Activated CD4-positive, alpha-beta memory T cell treated with anti-CD3 and anti-CD28 coated beads for 36 hours (primary cell): ENCODE measurements around the gene KAZN. TPM values are rescaled to one million over a fixed set of nuclear protein-coding genes. Genes with fewer than 3 reads are reported as not detected.

Experiments
- CTCF ChIA-PET: fragments of 350-600 bp; sonication (Branson Sonifier 250); formaldehyde crosslinking; loops from one replicate; lab custom pipeline; 2021; ENCODE audit warnings: antibody characterized with exemption, inconsistent platforms; lab: Charles Lee
- POLR2A ChIA-PET: fragments of 350-600 bp; sonication (Branson Sonifier 250); formaldehyde crosslinking; loops from one replicate; lab custom pipeline; 2021; ENCODE audit warnings: antibody characterized with exemption; lab: Charles Lee
- DNase-seq: peaks from one replicate; pipeline ENCODE4 v3.0.0-alpha.2; 2020
- H3K27ac Mint-ChIP-seq: one replicate; pipeline ENCODE4 v1.8.0; 2021; ENCODE audit warnings: mixed read lengths
- H3K27me3 Mint-ChIP-seq: one replicate; pipeline ENCODE4 v1.8.0; 2021; ENCODE audit warnings: mixed read lengths
- H3K36me3 Mint-ChIP-seq: one replicate; pipeline ENCODE4 v1.8.0; 2021; ENCODE audit warnings: mixed read lengths
- H3K4me1 Mint-ChIP-seq: one replicate; pipeline ENCODE4 v1.8.0; 2021; ENCODE audit warnings: low read depth, mixed read lengths
- H3K4me3 Mint-ChIP-seq: one replicate; pipeline ENCODE4 v1.8.0; 2021; ENCODE audit warnings: mild to moderate bottlenecking, mixed read lengths
- H3K9me3 Mint-ChIP-seq: one replicate; pipeline ENCODE4 v1.8.0; 2021; ENCODE audit warnings: mixed read lengths
- intact Hi-C: fragments of 100-400 bp; cut with micrococcal nuclease; formaldehyde crosslinking; loops from one replicate; pipeline ENCODE4 v1.15.1; 2023
- total RNA-seq, 2 experiments: library from RNA; stranded (reverse); gene quantifications; one replicate each; pipeline ENCODE4 v1.2.3, GENCODE V29; 2021

Gene KAZN
- total RNA-seq, 2 experiments from 2014 or later: 0.31 to 0.33 TPM

DNA sequence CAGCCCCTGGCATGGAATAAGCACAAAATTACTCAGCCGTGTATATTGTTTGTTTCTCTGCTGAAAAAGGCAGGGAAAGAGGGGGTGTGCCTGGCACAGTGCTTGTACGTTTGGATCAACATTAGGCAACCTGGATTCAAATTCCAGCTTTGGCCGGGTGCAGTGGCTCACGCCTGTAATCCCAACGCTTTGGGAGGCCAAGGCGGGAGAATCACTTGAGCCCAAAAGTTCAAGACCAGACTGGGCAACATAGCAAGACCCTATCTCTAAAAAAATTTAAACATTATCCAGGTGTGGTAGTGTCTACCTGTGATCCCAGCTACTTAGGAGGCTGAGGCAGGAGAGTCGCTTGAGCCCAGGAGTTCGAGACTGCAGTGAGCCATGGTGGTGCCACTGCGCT lies 402.2 kb downstream of the KAZN start:
- no peaks in the 10 kb centered on the region for H3K4me1 Mint-ChIP-seq
- H3K36me3 Mint-ChIP-seq: no peaks in the 10 kb centered on the region
- ChIA-PET POLR2A (no interaction called here), CTCF (no interaction called here)
- H3K9me3 Mint-ChIP-seq: no peaks in the 10 kb centered on the region
- no peaks in the 10 kb centered on the region for H3K27me3 Mint-ChIP-seq
- no peak for DNase-seq
- no peak overlapping the region for H3K27ac Mint-ChIP-seq
- intact Hi-C loops: no loop called here
- H3K4me3 Mint-ChIP-seq: no peak overlapping the region

DNA sequence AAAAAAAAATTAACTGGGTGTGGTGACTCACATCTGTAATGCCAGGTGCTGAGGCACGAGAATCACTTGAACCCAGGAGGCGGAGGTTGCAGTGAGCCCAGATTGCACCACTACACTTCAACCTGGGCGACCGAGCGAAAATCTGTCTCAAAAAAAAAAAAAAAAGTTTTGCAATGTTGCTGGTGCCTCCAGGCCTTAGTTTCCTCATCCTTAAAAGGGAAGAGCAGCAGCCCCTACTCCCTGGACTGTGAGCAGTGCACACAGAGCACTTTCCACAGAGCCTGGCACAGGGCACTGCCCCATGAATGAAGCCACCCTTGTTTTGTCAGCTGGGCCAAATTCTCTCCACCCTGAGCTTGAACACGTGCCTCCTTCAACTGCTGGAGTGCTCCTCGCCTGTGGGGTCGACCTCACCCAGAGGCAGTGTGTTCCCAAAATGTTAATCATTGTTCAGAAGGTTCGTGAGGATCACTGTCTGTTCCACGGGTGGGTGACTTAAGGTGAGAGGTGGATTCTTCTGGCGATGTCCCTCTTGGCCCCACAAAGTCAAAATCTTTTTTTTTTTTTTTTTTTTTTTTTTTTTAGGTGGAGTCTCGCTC lies 402.9 kb downstream of the KAZN start:
- H3K9me3 Mint-ChIP-seq: no peaks in the 10 kb centered on the region
- H3K27ac Mint-ChIP-seq: no peak overlapping the region
- no peaks in the 10 kb centered on the region for H3K36me3 Mint-ChIP-seq
- H3K4me1 Mint-ChIP-seq: no peaks in the 10 kb centered on the region
- ChIA-PET CTCF (no interaction called here), POLR2A (no interaction called here)
- no peak overlapping the region for H3K4me3 Mint-ChIP-seq
- intact Hi-C loops: no loop called here
- no peak for DNase-seq
- H3K27me3 Mint-ChIP-seq: no peaks in the 10 kb centered on the region

DNA sequence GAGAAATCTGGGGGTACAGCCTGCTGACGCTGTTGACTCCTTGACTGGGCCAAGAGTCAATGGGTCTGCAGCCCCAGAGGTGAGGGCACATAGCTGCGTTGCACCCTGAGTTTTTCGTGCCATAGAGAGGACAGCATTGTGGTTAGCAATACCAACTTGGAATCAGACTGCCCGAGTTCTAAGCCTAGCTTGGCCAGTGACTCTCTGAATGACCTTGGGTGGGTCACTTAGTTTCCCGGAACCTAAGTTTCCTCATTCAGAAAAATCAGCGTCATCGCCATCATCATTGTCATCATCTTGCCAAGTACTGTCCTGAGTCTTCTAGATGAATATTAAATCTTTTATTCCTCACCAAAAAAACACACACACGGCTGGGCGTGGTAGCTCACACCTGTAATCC lies 403.8 kb downstream of the KAZN start:
- no peaks in the 10 kb centered on the region for H3K4me1 Mint-ChIP-seq
- no peak overlapping the region for H3K4me3 Mint-ChIP-seq
- H3K9me3 Mint-ChIP-seq: no peaks in the 10 kb centered on the region
- ChIA-PET POLR2A (no interaction called here), CTCF (interaction anchor here (0.7 kb wide), 1 partner anchor 127 kb away, joined by 3 read pairs; no protein-coding TSS in a partner anchor)
- intact Hi-C loops: no loop called here
- DNase-seq: no peak
- no peaks in the 10 kb centered on the region for H3K27me3 Mint-ChIP-seq
- H3K27ac Mint-ChIP-seq: no peak overlapping the region
- no peaks in the 10 kb centered on the region for H3K36me3 Mint-ChIP-seq

DNA sequence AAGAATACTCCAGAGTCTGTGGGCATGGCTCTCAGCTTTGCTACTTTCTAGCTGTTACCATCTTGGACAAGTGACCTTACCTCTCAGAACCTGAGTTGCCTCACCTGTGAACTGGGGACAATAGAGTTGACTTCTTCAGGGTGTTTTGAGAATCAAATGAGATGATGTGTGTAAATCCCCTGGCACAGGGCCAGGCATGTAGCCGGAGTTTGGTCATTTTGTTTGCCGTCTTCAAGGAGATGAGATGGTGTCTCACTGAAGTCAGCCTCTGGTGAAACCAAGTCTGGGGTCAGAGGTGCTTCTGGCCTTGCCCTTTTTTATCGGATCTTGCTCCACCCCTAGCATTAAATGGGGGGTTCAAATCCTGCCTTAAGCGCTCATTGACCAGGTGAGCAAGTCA lies 405.9 kb downstream of the KAZN start:
- H3K4me3 Mint-ChIP-seq: no peak overlapping the region
- intact Hi-C loops: no loop called here
- CTCF ChIA-PET: no interaction called here
- POLR2A ChIA-PET: no interaction called here
- no peaks in the 10 kb centered on the region for H3K36me3 Mint-ChIP-seq
- no peaks in the 10 kb centered on the region for H3K27me3 Mint-ChIP-seq
- no peak overlapping the region for H3K27ac Mint-ChIP-seq
- H3K4me1 Mint-ChIP-seq: no peaks in the 10 kb centered on the region
- H3K9me3 Mint-ChIP-seq: no peaks in the 10 kb centered on the region
- DNase-seq: no peak

DNA sequence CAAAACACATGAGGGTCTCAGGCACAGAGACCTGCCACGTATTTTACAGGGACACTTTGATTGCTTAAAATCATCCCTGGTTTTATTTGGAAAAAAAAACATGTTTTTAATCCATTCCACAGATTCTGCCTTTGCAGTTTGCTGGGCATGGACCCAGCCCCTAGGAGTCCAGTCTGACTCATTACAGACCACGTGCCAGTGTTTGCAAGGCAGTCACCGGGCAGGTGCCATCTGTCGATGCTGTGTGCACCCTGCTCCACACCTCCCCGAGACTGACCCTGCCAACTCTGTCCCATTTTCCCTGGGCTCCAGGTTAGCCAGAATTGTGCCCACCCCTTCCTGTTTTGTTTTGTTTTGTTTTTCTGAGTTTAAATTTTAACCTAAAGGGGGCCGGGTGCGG lies 406.6 kb downstream of the KAZN start:
- CTCF ChIA-PET: no interaction called here
- POLR2A ChIA-PET: no interaction called here
- H3K4me3 Mint-ChIP-seq: no peak overlapping the region
- no peaks in the 10 kb centered on the region for H3K27me3 Mint-ChIP-seq
- DNase-seq: no peak
- H3K27ac Mint-ChIP-seq: no peak overlapping the region
- H3K9me3 Mint-ChIP-seq: no peaks in the 10 kb centered on the region
- no peaks in the 10 kb centered on the region for H3K4me1 Mint-ChIP-seq
- no peaks in the 10 kb centered on the region for H3K36me3 Mint-ChIP-seq
- intact Hi-C loops: no loop called here

DNA sequence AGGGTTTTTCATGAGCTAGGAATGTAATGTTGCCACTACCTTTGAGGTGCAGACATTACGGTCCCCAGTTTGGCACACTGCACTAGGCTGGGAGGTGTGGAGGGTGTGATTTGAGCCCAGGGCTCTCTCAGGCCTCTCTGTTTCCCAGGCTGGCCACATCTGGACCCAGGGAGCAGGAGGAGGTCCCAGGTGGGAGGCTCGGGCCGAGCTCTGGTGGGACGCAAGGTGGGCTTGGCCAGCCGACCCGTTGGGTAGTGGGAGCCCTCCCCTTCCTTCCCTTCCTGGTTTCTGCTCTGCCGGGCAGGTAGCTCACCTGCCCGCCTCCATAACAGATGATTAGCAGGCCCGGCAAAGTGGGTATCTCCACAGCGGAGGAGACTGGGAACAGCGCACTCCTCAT lies 408.9 kb downstream of the KAZN start:
- intact Hi-C loops: no loop called here
- ChIA-PET POLR2A (no interaction called here), CTCF (no interaction called here)
- no peaks in the 10 kb centered on the region for H3K27me3 Mint-ChIP-seq
- DNase-seq: no peak
- no peak overlapping the region for H3K27ac Mint-ChIP-seq
- H3K4me1 Mint-ChIP-seq: no peaks in the 10 kb centered on the region
- no peaks in the 10 kb centered on the region for H3K36me3 Mint-ChIP-seq
- H3K4me3 Mint-ChIP-seq: no peak overlapping the region
- no peaks in the 10 kb centered on the region for H3K9me3 Mint-ChIP-seq

DNA sequence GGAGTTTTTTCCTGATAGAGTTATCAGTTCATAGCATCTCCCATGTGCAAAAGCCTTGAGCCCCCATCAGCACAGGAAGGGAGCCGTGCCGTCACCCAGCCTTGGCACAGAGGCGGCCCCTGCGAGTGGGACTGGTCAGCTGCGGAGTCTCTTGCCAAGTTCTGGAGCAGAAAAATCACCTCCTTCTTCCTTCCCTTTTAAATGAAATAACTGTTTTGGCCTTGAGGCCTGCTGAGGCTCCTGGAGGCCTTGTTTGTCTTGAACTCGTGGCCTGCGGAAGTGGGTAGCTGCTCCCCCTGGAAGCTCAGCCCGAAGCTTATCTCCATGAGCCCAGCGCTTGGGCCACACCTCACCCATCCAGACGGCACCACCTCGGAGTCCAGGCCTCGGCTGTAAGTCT lies 409.4 kb downstream of the KAZN start:
- DNase-seq: no peak
- H3K36me3 Mint-ChIP-seq: no peaks in the 10 kb centered on the region
- H3K4me3 Mint-ChIP-seq: no peak overlapping the region
- H3K9me3 Mint-ChIP-seq: no peaks in the 10 kb centered on the region
- intact Hi-C loops: no loop called here
- H3K27ac Mint-ChIP-seq: no peak overlapping the region
- ChIA-PET CTCF (no interaction called here), POLR2A (no interaction called here)
- H3K27me3 Mint-ChIP-seq: no peaks in the 10 kb centered on the region
- H3K4me1 Mint-ChIP-seq: no peaks in the 10 kb centered on the region

DNA sequence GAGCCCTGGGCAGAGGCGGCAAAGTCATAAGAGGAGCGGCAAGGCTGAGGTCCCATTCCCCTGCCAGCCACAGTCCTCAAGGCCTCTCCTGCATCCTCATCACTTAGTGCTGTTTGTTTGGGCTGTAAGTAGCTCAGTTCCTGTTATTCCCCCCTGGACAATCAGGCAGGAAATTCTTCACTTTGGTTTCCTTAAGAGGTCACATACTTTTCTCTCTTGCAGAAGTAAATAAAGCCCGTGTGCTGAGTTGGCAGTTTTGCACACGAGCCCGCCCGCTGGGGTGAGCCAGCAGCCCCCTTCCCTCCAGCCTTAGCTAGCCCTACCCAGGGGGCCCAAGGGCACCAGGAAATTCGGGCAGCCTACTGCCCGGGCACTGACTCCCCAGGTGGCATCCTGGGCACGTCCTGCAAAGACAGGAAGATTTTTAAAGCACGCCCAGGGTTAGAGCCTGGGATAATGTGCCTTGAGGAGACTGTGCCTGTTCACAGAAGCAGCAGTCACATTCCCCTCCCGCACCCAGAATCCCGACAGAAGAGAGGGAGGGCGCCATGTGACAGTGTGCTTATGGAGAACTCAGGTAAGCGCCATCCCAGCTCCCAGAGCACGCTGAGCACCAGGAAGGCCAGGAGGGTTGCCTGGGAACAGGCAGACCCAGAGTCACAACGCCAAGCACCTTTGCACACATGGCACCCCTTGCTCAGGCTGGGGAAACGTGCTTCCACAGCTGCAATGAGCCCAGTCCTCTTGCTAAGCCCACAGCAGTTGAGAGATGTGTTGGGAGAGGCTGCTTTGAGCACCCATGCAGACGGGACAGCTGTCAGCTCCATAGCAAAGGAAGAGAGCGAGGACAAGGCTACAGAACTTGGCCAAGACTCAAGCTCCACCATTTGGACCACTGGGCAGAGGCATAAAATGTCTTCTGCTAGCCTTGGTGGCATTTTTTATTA lies 410.6 kb downstream of the KAZN start:
- H3K27me3 Mint-ChIP-seq: no peaks in the 10 kb centered on the region
- no peak overlapping the region for H3K27ac Mint-ChIP-seq
- no peaks in the 10 kb centered on the region for H3K9me3 Mint-ChIP-seq
- DNase-seq: no peak
- CTCF ChIA-PET: no interaction called here
- H3K36me3 Mint-ChIP-seq: no peaks in the 10 kb centered on the region
- H3K4me3 Mint-ChIP-seq: no peak overlapping the region
- no peaks in the 10 kb centered on the region for H3K4me1 Mint-ChIP-seq
- intact Hi-C loops: no loop called here
- POLR2A ChIA-PET: no interaction called here

DNA sequence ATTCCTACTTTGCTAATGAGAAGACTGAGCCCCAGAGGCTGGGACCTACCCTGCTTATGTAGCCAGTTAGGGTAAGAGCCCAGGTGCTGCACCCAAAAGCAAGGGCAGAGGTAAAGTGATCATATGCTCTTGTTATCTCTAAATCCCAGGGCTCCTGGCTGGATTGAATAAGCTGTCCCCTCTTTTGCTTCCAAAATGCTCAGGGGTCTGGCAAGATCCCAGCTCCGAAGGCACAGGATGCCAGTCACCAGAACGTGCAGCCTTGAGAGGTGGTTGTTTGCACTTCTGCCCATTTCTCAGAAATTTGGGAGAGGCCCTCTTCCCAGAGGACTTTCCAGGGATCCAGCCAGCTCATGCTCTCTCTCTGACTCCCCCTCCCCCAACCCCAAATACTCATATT lies 412.7 kb downstream of the KAZN start:
- Mint-ChIP-seq H3K36me3 (no peaks in the 10 kb centered on the region), H3K9me3 (no peaks in the 10 kb centered on the region), H3K4me3 (no peak overlapping the region), H3K27ac (no peak overlapping the region), H3K27me3 (no peaks in the 10 kb centered on the region), H3K4me1 (no peaks in the 10 kb centered on the region)
- no peak for DNase-seq
- ChIA-PET POLR2A (no interaction called here), CTCF (no interaction called here)
- intact Hi-C loops: no loop called here

DNA sequence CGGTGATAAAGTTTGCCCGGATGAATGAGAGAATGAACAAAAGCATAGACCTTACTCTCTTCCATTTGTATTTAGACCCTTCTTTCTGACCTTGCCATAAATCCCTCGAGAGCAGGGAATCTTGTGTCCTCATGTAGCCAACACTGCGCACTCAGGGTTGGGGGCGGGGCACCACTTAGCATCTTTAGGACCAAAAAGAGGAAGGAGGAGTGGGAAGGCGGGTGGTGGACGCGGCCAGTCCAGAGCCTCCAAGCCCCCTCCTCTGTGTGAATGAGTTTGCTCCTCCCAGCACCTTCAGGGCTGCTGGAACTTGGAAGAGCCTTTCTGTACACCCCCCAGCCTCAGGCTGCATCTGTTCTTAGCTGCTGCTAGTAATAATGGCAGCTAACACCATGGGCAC lies 413.2 kb downstream of the KAZN start:
- no peaks in the 10 kb centered on the region for H3K4me1 Mint-ChIP-seq
- H3K27ac Mint-ChIP-seq: no peak overlapping the region
- H3K27me3 Mint-ChIP-seq: no peaks in the 10 kb centered on the region
- DNase-seq: no peak
- no peaks in the 10 kb centered on the region for H3K36me3 Mint-ChIP-seq
- POLR2A ChIA-PET: no interaction called here
- H3K9me3 Mint-ChIP-seq: no peaks in the 10 kb centered on the region
- intact Hi-C loops: no loop called here
- CTCF ChIA-PET: no interaction called here
- H3K4me3 Mint-ChIP-seq: no peak overlapping the region

DNA sequence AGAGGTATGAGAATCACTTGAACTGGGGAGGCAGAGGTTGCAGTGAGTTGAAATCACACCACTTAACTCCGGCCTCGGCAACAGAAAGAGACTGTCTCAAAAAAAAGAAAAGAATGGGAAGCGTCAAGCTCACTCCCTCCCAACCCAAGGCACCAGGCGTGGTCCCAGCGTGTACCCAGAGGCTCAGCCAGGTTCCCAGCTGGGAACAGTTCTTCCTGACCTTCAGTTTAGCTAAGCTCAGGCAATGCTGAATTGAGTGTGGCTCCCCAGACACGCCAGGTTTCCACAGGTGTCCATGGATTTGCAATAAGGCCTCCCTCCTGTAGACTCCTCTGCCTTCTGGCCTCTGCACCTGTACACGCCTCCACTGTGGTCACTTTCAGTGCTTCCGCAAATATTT lies 414.3 kb downstream of the KAZN start:
- H3K27ac Mint-ChIP-seq: no peak overlapping the region
- H3K4me1 Mint-ChIP-seq: no peaks in the 10 kb centered on the region
- no peaks in the 10 kb centered on the region for H3K9me3 Mint-ChIP-seq
- DNase-seq: no peak
- intact Hi-C loops: no loop called here
- no peaks in the 10 kb centered on the region for H3K27me3 Mint-ChIP-seq
- H3K36me3 Mint-ChIP-seq: no peaks in the 10 kb centered on the region
- ChIA-PET POLR2A (no interaction called here), CTCF (no interaction called here)
- no peak overlapping the region for H3K4me3 Mint-ChIP-seq

DNA sequence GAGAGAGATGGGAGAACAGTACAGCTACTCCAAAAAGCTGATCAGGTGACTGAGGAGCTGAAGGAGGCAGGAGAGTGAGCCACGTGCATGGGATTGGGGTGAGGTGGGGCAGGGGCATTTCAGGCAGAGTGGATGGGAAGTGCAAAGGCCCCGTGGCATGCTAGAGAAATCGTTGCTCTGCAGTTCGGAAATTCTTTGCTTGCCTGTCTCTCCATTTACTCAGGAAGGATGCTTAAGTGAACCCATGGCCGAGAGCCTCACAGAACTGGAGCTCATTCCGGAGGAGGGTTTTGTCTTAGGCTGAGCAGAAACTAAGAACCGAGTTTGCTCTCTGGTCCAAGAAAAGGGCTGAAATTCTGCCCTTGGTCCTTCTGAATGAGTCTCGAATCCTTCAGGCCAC lies 415.3 kb downstream of the KAZN start:
- no peak for DNase-seq
- H3K4me1 Mint-ChIP-seq: no peaks in the 10 kb centered on the region
- no peaks in the 10 kb centered on the region for H3K36me3 Mint-ChIP-seq
- ChIA-PET POLR2A (no interaction called here), CTCF (no interaction called here)
- H3K4me3 Mint-ChIP-seq: no peak overlapping the region
- no peaks in the 10 kb centered on the region for H3K9me3 Mint-ChIP-seq
- no peaks in the 10 kb centered on the region for H3K27me3 Mint-ChIP-seq
- H3K27ac Mint-ChIP-seq: no peak overlapping the region
- intact Hi-C loops: no loop called here

DNA sequence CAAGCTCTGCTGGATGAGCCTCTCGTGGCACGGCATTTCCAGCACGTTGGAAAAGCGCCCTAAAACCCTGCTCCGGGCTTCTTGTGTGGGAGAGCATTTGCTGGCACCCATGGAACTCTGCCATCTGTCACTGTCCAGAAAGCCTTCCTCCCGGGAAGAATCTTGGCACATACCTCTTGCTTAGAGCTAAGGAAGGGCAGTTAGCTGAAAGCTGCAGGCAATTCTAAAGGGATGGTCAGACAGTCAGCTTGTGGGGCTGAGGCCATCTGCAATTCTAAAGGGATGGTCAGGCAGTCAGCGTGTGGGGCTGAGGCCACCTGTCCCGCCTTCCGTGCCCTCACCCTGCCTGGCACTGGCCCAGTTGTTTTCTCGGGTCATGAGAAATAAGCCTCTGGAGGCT lies 416.0 kb downstream of the KAZN start:
- Mint-ChIP-seq H3K9me3 (no peaks in the 10 kb centered on the region), H3K27ac (no peak overlapping the region), H3K4me1 (no peaks in the 10 kb centered on the region), H3K36me3 (no peaks in the 10 kb centered on the region), H3K4me3 (no peak overlapping the region), H3K27me3 (no peaks in the 10 kb centered on the region)
- ChIA-PET POLR2A (no interaction called here), CTCF (no interaction called here)
- no peak for DNase-seq
- intact Hi-C loops: no loop called here
